ENCODE measurements around the gene LCN9. TPM values are rescaled to one million over a fixed set of nuclear protein-coding genes. Genes with fewer than 3 reads are reported as not detected.

Gene LCN9
- total and polyA plus RNA-seq, 2 experiments from 2014 or later = not detected

- TF ChIP-seq POLR2AphosphoS5 (IDR thresholded peaks at IDR 0.05; ENCODE audit: low read depth) = no peak
- TF ChIP-seq, protein P1, sequence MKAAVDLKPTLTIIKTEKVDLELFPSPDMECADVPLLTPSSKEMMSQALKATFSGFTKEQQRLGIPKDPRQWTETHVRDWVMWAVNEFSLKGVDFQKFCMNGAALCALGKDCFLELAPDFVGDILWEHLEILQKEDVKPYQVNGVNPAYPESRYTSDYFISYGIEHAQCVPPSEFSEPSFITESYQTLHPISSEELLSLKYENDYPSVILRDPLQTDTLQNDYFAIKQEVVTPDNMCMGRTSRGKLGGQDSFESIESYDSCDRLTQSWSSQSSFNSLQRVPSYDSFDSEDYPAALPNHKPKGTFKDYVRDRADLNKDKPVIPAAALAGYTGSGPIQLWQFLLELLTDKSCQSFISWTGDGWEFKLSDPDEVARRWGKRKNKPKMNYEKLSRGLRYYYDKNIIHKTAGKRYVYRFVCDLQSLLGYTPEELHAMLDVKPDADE (IDR thresholded peaks at IDR 0.05) = no peak
- no peak for TF ChIP-seq CREB1 (CRISPR knock-in tag; IDR thresholded peaks at IDR 0.05; ENCODE audit: low read depth)
- no peak for TF ChIP-seq EZH2 (IDR thresholded peaks at IDR 0.05; ENCODE audit: low read depth, unreplicated experiment)
- no peak for TF ChIP-seq STAT1 (IDR thresholded peaks at IDR 0.05; ENCODE audit: unreplicated experiment)
Observed at GRCh38 chr9:135716045-135716444, 52.9 kb downstream of the LCN9 start (continued).

Other genes with a start within 250 kb of the LCN9 start
- 44.4 and 49.8 TPM in 2 replicates for gene PPP1R26, start 183.5 kb upstream of the LCN9 start, total RNA-seq (2014; rRNA removed; shearing (Covaris generic))
- gene PPP1R26, start 183.5 kb upstream of the LCN9 start, polyA plus RNA-seq (2016; fragmentation: Nextera tagmentation; extraction: Ambion mirVana) = 10.7 and 11.4 TPM in 2 replicates
- gene MRPS2, start 162.6 kb upstream of the LCN9 start, total RNA-seq (2014; rRNA removed; shearing (Covaris generic)) = 96.5 and 116 TPM in 2 replicates
- 83.2 and 86.6 TPM in 2 replicates for gene MRPS2, start 162.6 kb upstream of the LCN9 start, polyA plus RNA-seq (2016; fragmentation: Nextera tagmentation; extraction: Ambion mirVana)
- gene LCN1, start 141.9 kb upstream of the LCN9 start, total RNA-seq (2014; rRNA removed; shearing (Covaris generic)) = not detected in 2 replicates
- gene LCN1, start 141.9 kb upstream of the LCN9 start, polyA plus RNA-seq (2016; fragmentation: Nextera tagmentation; extraction: Ambion mirVana) = 0.27 TPM in 1 of 2 replicates, not detected in the other
- not detected in 2 replicates for gene OBP2A, start 117.2 kb upstream of the LCN9 start, total RNA-seq (2014; rRNA removed; shearing (Covaris generic))
- gene OBP2A, start 117.2 kb upstream of the LCN9 start, polyA plus RNA-seq (2016; fragmentation: Nextera tagmentation; extraction: Ambion mirVana) = not detected in 2 replicates
- not detected in 2 replicates for gene PAEP, start 101.6 kb upstream of the LCN9 start, total RNA-seq (2014; rRNA removed; shearing (Covaris generic))
- not detected in 2 replicates for gene PAEP, start 101.6 kb upstream of the LCN9 start, polyA plus RNA-seq (2016; fragmentation: Nextera tagmentation; extraction: Ambion mirVana)
- gene GLT6D1, start 23.8 kb upstream of the LCN9 start, total RNA-seq (2014; rRNA removed; shearing (Covaris generic)) = not detected in 2 replicates
- not detected in 2 replicates for gene GLT6D1, start 23.8 kb upstream of the LCN9 start, polyA plus RNA-seq (2016; fragmentation: Nextera tagmentation; extraction: Ambion mirVana)
- 0.21 TPM in 1 of 2 replicates, not detected in the other for gene SOHLH1, start 36.2 kb downstream of the LCN9 start, total RNA-seq (2014; rRNA removed; shearing (Covaris generic))
- not detected in 2 replicates for gene SOHLH1, start 36.2 kb downstream of the LCN9 start, polyA plus RNA-seq (2016; fragmentation: Nextera tagmentation; extraction: Ambion mirVana)
- gene KCNT1, start 38.9 kb downstream of the LCN9 start, total RNA-seq (2014; rRNA removed; shearing (Covaris generic)) = 0.12 and 0.28 TPM in 2 replicates
- gene KCNT1, start 38.9 kb downstream of the LCN9 start, polyA plus RNA-seq (2016; fragmentation: Nextera tagmentation; extraction: Ambion mirVana) = 0.05 TPM in 2 replicates
- gene CAMSAP1, start 244.2 kb downstream of the LCN9 start, total RNA-seq (2014; rRNA removed; shearing (Covaris generic)) = 57.6 and 75.4 TPM in 2 replicates
- 6.9 and 8.2 TPM in 2 replicates for gene CAMSAP1, start 244.2 kb downstream of the LCN9 start, polyA plus RNA-seq (2016; fragmentation: Nextera tagmentation; extraction: Ambion mirVana)